DOHH2 (cell line): Measurements from ENCODE around the gene SCPEP1.

Experiments
- H3F3A ChIP-seq: fragments of 200-600 bp; sonication (generic), shearing (Covaris generic); 2 replicates; pipeline ENCODE4 v1.6.0; 2016; ENCODE audit warnings: antibody characterized with exemption, mild to moderate bottlenecking; ENCODE audit not compliant: control insufficient read depth, insufficient read depth
- H3K27ac ChIP-seq: fragments of 200-600 bp; sonication (generic); 2 replicates; pipeline ENCODE4 v1.5.1; 2014; ENCODE audit warnings: low read depth, mild to moderate bottlenecking, low read length, moderate library complexity
- H3K27me3 ChIP-seq: fragments of 200-600 bp; sonication (generic); 2 replicates; pipeline ENCODE4 v1.6.1; 2014; ENCODE audit warnings: mild to moderate bottlenecking, low read length, mixed read lengths; ENCODE audit not compliant: control insufficient read depth
- H3K36me3 ChIP-seq: fragments of 200-600 bp; sonication (generic); 2 replicates; pipeline ENCODE4 v1.6.1; 2014; ENCODE audit warnings: mild to moderate bottlenecking, low read length, moderate library complexity, mixed read lengths; ENCODE audit not compliant: control insufficient read depth
- H3K4me1 ChIP-seq: fragments of 200-600 bp; sonication (generic); 2 replicates; pipeline ENCODE4 v1.6.1; 2014; ENCODE audit warnings: mild to moderate bottlenecking, low read length, mixed read lengths; ENCODE audit not compliant: control insufficient read depth
- H3K4me2 ChIP-seq: fragments of 200-600 bp; sonication (generic); 2 replicates; pipeline ENCODE4 v1.6.0; 2014; ENCODE audit warnings: mild to moderate bottlenecking, low read length, moderate library complexity
- H3K4me3 ChIP-seq: fragments of 200-600 bp; sonication (generic); 2 replicates; pipeline ENCODE4 v1.5.1; 2014; ENCODE audit warnings: mild to moderate bottlenecking, low read length, mixed read lengths
- H3K79me2 ChIP-seq: fragments of 200-600 bp; sonication (generic); 2 replicates; pipeline ENCODE4 v1.6.1; 2014; ENCODE audit warnings: mild to moderate bottlenecking, low read length, mixed read lengths; ENCODE audit not compliant: control insufficient read depth
- H3K9me2 ChIP-seq: fragments of 200-600 bp; sonication (generic); replicated peaks from 2 replicates; pipeline ENCODE4 v1.6.1; 2014; ENCODE audit warnings: mild to moderate bottlenecking, low read length, mixed read lengths; ENCODE audit not compliant: control insufficient read depth
- H3K9me3 ChIP-seq: fragments of 200-600 bp; sonication (generic); 2 replicates; pipeline ENCODE4 v1.6.1; 2014; ENCODE audit warnings: antibody characterized with exemption, low read length, mixed read lengths; ENCODE audit not compliant: control insufficient read depth, insufficient read depth
- H4K20me1 ChIP-seq: fragments of 200-600 bp; sonication (generic); 2 replicates; pipeline ENCODE4 v1.6.0; 2014; ENCODE audit warnings: low read depth, mild to moderate bottlenecking, antibody characterized with exemption, low read length, moderate library complexity; ENCODE audit not compliant: control insufficient read depth, insufficient read depth
- EZH2phosphoT487 ChIP-seq: fragments of 200-600 bp; sonication (generic); IDR thresholded peaks from 2 replicates; pipeline ENCODE4 v1.6.1; 2017; ENCODE audit warnings: borderline replicate concordance, mild to moderate bottlenecking, antibody characterized with exemption, low read length, moderate library complexity, mixed read lengths
- TF ChIP-seq, protein P1 (sequence below): fragments of 200-600 bp; sonication (generic); IDR thresholded peaks from one replicate; pipeline ENCODE4 v1.5.1; 2014; ENCODE audit warnings: antibody characterized with exemption, mild to moderate bottlenecking, low read depth, low read length; ENCODE audit not compliant: poor library complexity, severe bottlenecking

The SCPEP1 gene

DNA sequence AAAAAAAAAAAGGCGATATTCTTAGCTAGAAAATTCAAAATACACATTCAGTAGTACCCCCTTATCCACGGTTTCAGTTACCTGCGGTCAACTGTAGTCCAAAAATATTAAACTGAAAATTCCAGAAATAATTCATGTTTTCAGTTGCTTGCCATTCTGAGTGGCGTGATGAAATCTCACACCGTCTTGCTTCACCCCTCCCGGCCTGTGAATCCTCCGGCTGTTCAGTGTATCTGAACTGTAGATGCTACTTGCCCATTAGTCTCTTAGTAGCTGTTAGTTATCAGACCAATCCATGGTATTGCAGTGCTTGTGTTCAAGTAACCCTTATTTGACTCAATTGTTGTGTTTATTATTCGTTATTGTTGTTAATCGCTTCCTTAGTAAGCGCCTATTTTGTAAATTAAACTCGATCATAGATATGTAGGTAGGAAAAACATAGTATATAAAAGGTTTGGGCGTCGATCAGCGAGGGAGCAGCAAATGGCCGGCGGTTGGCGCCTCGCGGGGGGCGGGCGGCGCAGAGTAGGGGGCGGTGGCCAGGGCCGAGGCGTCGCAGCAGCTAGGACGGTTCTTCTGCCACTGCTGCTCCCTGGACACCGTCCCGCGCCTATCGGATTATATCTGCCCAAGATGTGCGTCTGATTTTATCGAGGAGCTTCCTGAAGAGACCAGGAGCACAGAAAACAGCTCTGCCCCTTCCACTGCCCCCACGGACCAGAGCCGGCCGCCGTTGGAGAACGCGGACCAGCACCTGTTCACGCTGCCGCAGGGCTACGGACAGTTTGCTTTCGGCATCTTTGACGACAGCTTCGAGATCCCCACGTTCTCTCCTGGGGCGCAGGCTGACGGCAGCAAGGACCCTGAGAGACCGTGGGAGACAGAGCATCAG lies 67.3 kb downstream of the SCPEP1 start:
- no peaks in the 10 kb centered on the region for H3K9me3 ChIP-seq
- H3K27ac ChIP-seq = no peak overlapping the region
- no peak overlapping the region for H3K4me2 ChIP-seq
- TF ChIP-seq, protein P1, sequence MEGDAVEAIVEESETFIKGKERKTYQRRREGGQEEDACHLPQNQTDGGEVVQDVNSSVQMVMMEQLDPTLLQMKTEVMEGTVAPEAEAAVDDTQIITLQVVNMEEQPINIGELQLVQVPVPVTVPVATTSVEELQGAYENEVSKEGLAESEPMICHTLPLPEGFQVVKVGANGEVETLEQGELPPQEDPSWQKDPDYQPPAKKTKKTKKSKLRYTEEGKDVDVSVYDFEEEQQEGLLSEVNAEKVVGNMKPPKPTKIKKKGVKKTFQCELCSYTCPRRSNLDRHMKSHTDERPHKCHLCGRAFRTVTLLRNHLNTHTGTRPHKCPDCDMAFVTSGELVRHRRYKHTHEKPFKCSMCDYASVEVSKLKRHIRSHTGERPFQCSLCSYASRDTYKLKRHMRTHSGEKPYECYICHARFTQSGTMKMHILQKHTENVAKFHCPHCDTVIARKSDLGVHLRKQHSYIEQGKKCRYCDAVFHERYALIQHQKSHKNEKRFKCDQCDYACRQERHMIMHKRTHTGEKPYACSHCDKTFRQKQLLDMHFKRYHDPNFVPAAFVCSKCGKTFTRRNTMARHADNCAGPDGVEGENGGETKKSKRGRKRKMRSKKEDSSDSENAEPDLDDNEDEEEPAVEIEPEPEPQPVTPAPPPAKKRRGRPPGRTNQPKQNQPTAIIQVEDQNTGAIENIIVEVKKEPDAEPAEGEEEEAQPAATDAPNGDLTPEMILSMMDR = no peak
- TF ChIP-seq EZH2phosphoT487 = no peak
- no peaks in the 10 kb centered on the region for H3K9me2 ChIP-seq
- no peak overlapping the region for H3K4me3 ChIP-seq
- H3K36me3 ChIP-seq = no peaks in the 10 kb centered on the region
- H3K4me1 ChIP-seq = peaks cover 5% of the 10 kb centered on the region; the same call in 1 of the 2 replicates
- H3K27me3 ChIP-seq = peaks cover 14% of the 10 kb centered on the region
- H4K20me1 ChIP-seq = no peaks in the 10 kb centered on the region
- H3F3A ChIP-seq = no peaks in the 10 kb centered on the region
- H3K79me2 ChIP-seq = no peaks in the 10 kb centered on the region

DNA sequence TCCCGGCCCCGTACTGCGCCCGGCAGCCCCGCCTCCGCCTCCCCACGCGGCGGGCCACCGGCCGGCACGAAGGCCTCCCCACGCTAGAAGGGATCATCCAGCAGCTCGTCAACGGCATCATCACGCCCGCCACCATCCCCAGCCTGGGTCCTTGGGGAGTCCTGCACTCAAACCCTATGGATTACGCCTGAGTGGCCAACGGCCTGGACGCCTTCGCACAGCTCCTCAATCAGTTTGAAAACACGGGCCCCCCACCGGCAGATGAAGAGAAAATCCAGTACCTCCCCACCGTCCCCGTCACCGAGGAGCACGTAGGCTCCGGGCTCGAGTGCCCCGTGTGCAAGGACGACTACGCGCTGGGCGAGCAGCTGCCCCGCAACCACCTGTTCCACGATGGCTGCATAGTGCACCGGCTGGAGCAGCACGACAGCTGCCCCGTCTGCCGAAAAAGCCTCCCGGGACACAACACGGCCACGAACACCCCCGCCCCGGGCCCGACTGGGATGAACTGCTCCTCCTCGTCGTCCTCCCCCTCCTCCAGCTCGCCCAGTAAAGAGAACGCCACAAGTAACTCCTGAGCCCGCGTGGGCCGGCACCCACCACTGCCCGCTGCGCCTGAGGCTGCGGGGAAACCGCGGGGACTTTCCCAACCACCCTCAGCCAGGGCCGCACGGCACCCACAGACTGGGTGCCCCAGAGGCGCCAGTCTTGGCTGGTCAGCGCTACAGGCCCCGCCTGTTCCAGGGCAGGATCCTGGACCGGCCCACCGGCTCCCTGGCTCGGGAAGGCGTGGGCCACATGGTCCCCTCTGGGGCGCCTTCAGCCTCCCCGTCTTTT lies 68.2 kb downstream of the SCPEP1 start:
- H3K4me2 ChIP-seq = no peak overlapping the region
- no peaks in the 10 kb centered on the region for H3K9me2 ChIP-seq
- no peaks in the 10 kb centered on the region for H3K9me3 ChIP-seq
- H3K36me3 ChIP-seq = no peaks in the 10 kb centered on the region
- TF ChIP-seq EZH2phosphoT487 = no peak
- TF ChIP-seq, protein P1 = no peak
- no peaks in the 10 kb centered on the region for H3K79me2 ChIP-seq
- H3F3A ChIP-seq = no peaks in the 10 kb centered on the region
- no peak overlapping the region for H3K27ac ChIP-seq
- peaks cover 5% of the 10 kb centered on the region; the same call in 1 of the 2 replicates for H3K4me1 ChIP-seq
- no peaks in the 10 kb centered on the region for H4K20me1 ChIP-seq
- H3K4me3 ChIP-seq = no peak overlapping the region
- H3K27me3 ChIP-seq = peaks cover 7% of the 10 kb centered on the region

DNA sequence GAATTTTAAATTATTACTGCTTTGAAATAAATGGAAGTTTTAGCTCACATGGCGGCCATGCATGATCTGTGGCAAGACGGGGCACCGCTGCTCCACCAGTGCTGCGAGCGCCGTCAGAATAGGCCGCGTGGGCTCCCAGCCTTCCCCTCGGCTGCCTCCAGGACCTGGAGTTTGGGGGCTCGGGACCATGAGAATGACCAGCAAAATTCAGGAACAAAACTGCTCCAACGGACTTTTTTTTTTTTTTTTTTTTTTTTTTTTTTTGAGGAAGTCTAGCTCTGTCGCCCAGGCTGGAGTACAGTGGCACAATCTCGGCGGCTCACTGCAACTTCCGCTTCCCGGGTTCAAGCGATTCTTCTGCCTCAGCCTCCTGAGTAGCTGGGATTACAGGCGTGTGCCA lies 68.8 kb downstream of the SCPEP1 start:
- Histone ChIP-seq H3F3A (no peaks in the 10 kb centered on the region), H3K9me2 (no peaks in the 10 kb centered on the region), H3K4me2 (no peak overlapping the region), H4K20me1 (no peaks in the 10 kb centered on the region), H3K36me3 (no peaks in the 10 kb centered on the region), H3K9me3 (no peaks in the 10 kb centered on the region), H3K4me1 (peaks cover 5% of the 10 kb centered on the region; the same call in 1 of the 2 replicates), H3K27ac (no peak overlapping the region), H3K79me2 (no peaks in the 10 kb centered on the region), H3K4me3 (no peak overlapping the region), H3K27me3 (peaks cover 7% of the 10 kb centered on the region)
- TF ChIP-seq EZH2phosphoT487 = no peak
- TF ChIP-seq, protein P1 = no peak
